IPS-NIHi7 (cell line): ENCODE data around the gene ZFYVE9.
"Not testable (repeated sequence)": the region's sequence is repeated elsewhere in the genome, so short reads cannot be mapped to it uniquely, and the experiment has no call there.

ENCODE experiments used
- DNase-seq: peaks from one replicate; pipeline ENCODE4 v3.0.0; 2012; ENCODE audit warnings: mixed read lengths; ENCODE audit errors: extremely low spot score

The ZFYVE9 gene

GRCh38 chr1:52150946-52151345 lies 9.1 kb downstream of the ZFYVE9 start:
- no peak for DNase-seq

- DNase-seq = no peak
These were observed 10.7 kb downstream of the ZFYVE9 start for GRCh38 chr1:52152572-52152971.

- DNase-seq = no peak
These were observed 11.1 kb downstream of the ZFYVE9 start for GRCh38 chr1:52153010-52153409.

- no peak for DNase-seq
These were observed 12.0 kb downstream of the ZFYVE9 start for GRCh38 chr1:52153898-52154297.

- DNase-seq = no peak
These were observed 14.6 kb downstream of the ZFYVE9 start for GRCh38 chr1:52156460-52156859.

- no peak for DNase-seq
These were observed 15.7 kb downstream of the ZFYVE9 start for GRCh38 chr1:52157582-52157981.

- DNase-seq = peak; percentile 4
These were observed 16.3 kb downstream of the ZFYVE9 start for GRCh38 chr1:52158218-52158617.

GRCh38 chr1:52159033-52159789 lies 17.3 kb downstream of the ZFYVE9 start:
- DNase-seq = peak; percentile 6

- no peak for DNase-seq
These were observed 21.1 kb downstream of the ZFYVE9 start for GRCh38 chr1:52162947-52163346.

- DNase-seq = no peak
These were observed 22.7 kb downstream of the ZFYVE9 start for GRCh38 chr1:52164604-52165003.

GRCh38 chr1:52166996-52167753 lies 25.3 kb downstream of the ZFYVE9 start:
- DNase-seq = no peak

- no peak for DNase-seq
These were observed 26.6 kb downstream of the ZFYVE9 start for GRCh38 chr1:52168373-52169080.

- not testable (repeated sequence) for DNase-seq
These were observed 29.3 kb downstream of the ZFYVE9 start for GRCh38 chr1:52171149-52171548.

- DNase-seq = no peak
These were observed 37.2 kb downstream of the ZFYVE9 start for GRCh38 chr1:52179073-52179472.

- no peak for DNase-seq
These were observed 38.3 kb downstream of the ZFYVE9 start for GRCh38 chr1:52180176-52180575.

GRCh38 chr1:52181759-52182158 lies 39.9 kb downstream of the ZFYVE9 start:
- not testable (repeated sequence) for DNase-seq

GRCh38 chr1:52182328-52182727 lies 40.4 kb downstream of the ZFYVE9 start:
- DNase-seq = not testable (repeated sequence)

- no peak for DNase-seq
These were observed 41.0 kb downstream of the ZFYVE9 start for GRCh38 chr1:52182874-52183400.

GRCh38 chr1:52186449-52186848 lies 44.6 kb downstream of the ZFYVE9 start:
- DNase-seq = no peak

- no peak for DNase-seq
These were observed 48.1 kb downstream of the ZFYVE9 start for GRCh38 chr1:52189898-52190480.

- no peak for DNase-seq
These were observed 48.8 kb downstream of the ZFYVE9 start for GRCh38 chr1:52190500-52191252.
